ENCODE measurements around the gene SAMD4A.

The SAMD4A gene

GRCh38 chr14:54662491-54663133 lies 95.7 kb downstream of the SAMD4A start:
- DNase-seq: no peak

- DNase-seq: no peak
Observed at GRCh38 chr14:54664961-54665360, 98.0 kb downstream of the SAMD4A start.

- DNase-seq: no peak
Observed at GRCh38 chr14:54665946-54666345, 99.0 kb downstream of the SAMD4A start.

GRCh38 chr14:54667026-54667744 lies 100.3 kb downstream of the SAMD4A start:
- DNase-seq: no peak

- no peak for DNase-seq
Observed at GRCh38 chr14:54667764-54668163, 100.8 kb downstream of the SAMD4A start.

GRCh38 chr14:54669721-54670561 lies 103.0 kb downstream of the SAMD4A start:
- no peak for DNase-seq

GRCh38 chr14:54671537-54671936 lies 104.6 kb downstream of the SAMD4A start:
- DNase-seq: no peak

GRCh38 chr14:54672181-54672580 lies 105.3 kb downstream of the SAMD4A start:
- DNase-seq: no peak

GRCh38 chr14:54672688-54673087 lies 105.8 kb downstream of the SAMD4A start:
- DNase-seq: no peak

GRCh38 chr14:54673193-54674045 lies 106.5 kb downstream of the SAMD4A start:
- no peak for DNase-seq

- DNase-seq: no peak
Observed at GRCh38 chr14:54674046-54674741, 107.3 kb downstream of the SAMD4A start.

GRCh38 chr14:54675236-54676128 lies 108.6 kb downstream of the SAMD4A start:
- no peak for DNase-seq

- no peak for DNase-seq
Observed at GRCh38 chr14:54676812-54677708, 110.1 kb downstream of the SAMD4A start.

- DNase-seq: no peak
Observed at GRCh38 chr14:54680651-54681050, 113.7 kb downstream of the SAMD4A start.

- DNase-seq: no peak
Observed at GRCh38 chr14:54681811-54682261, 114.9 kb downstream of the SAMD4A start.

GRCh38 chr14:54682578-54682977 lies 115.7 kb downstream of the SAMD4A start:
- no peak for DNase-seq

- no peak for DNase-seq
Observed at GRCh38 chr14:54683882-54684794, 117.2 kb downstream of the SAMD4A start.

GRCh38 chr14:54685286-54685845 lies 118.4 kb downstream of the SAMD4A start:
- no peak for DNase-seq

Measured in GOT3 (cell line).